HepG2 (cell line): Measurements from ENCODE around the gene CS. TPM values are rescaled to one million over a fixed set of nuclear protein-coding genes. Genes with fewer than 3 reads are reported as not detected.

Source experiments
- DMAP1 ChIP-seq: IDR thresholded peaks from 2 replicates; pipeline ENCODE4 v1.6.1; 2016
- EHMT2 ChIP-seq: fragments of 200-600 bp; sonication (generic); IDR thresholded peaks from 2 replicates; pipeline ENCODE4 v1.7.0; 2017; ENCODE audit warnings: antibody characterized with exemption, low read depth, low read length, borderline replicate concordance
- FOXK1 ChIP-seq: sonication (generic); formaldehyde crosslinking; IDR thresholded peaks from 2 replicates; pipeline ENCODE4 v1.4.0; 2020; ENCODE audit warnings: low read depth, missing genetic modification reagents, borderline replicate concordance
- GATAD2A ChIP-seq: IDR thresholded peaks from 2 replicates; pipeline ENCODE4 v1.6.1; 2016
- GPN1 ChIP-seq: sonication (generic); formaldehyde crosslinking; IDR thresholded peaks from 2 replicates; pipeline ENCODE4 v1.5.1; 2020; ENCODE audit warnings: missing genetic modification reagents, borderline replicate concordance
- HNF1B ChIP-seq: sonication (generic); formaldehyde crosslinking; IDR thresholded peaks from 2 replicates; pipeline ENCODE4 v1.5.1; 2020; ENCODE audit warnings: mild to moderate bottlenecking, moderate library complexity, missing genetic modification reagents
- HNF4A ChIP-seq: sonication (generic); formaldehyde crosslinking; IDR thresholded peaks from 2 replicates; pipeline ENCODE4 v1.4.0; 2020; ENCODE audit warnings: missing genetic modification reagents
- HNRNPH1 ChIP-seq: fragments of 200-400 bp; formaldehyde crosslinking; optimal IDR thresholded peaks from 2 replicates; pipeline ENCODE3; 2017; ENCODE audit warnings: mild to moderate bottlenecking, low read depth, low read length
- MBD4 ChIP-seq: IDR thresholded peaks from 2 replicates; pipeline ENCODE4 v1.6.1; 2012; ENCODE audit warnings: low read length, inconsistent platforms, borderline replicate concordance
- MBNL3 ChIP-seq: fragments of 250-450 bp; sonication (Bioruptor Pico); conservative IDR thresholded peaks from 2 replicates; pipeline ENCODE4 v1.8.0; 2022; ENCODE audit warnings: mild to moderate bottlenecking, inconsistent platforms
- NCOR1 ChIP-seq: fragments of 200-600 bp; sonication (generic); IDR thresholded peaks from 2 replicates; pipeline ENCODE4 v1.7.0; 2017; ENCODE audit warnings: antibody characterized with exemption, low read length, borderline replicate concordance
- NPAS2 ChIP-seq: sonication (generic); formaldehyde crosslinking; IDR thresholded peaks from 2 replicates; pipeline ENCODE4 v1.8.0; 2022; ENCODE audit warnings: mild to moderate bottlenecking, missing genetic modification reagents, borderline replicate concordance
- RBM22 ChIP-seq: fragments of 200-400 bp; formaldehyde crosslinking; optimal IDR thresholded peaks from 2 replicates; pipeline ENCODE3; 2017; ENCODE audit warnings: mild to moderate bottlenecking, low read length, moderate library complexity
- SMARCC2 ChIP-seq: fragments of 450-650 bp; IDR thresholded peaks from 2 replicates; pipeline ENCODE4 v1.6.1; 2017; ENCODE audit warnings: antibody characterized with exemption, mild to moderate bottlenecking
- SP4 ChIP-seq: sonication (generic); formaldehyde crosslinking; IDR thresholded peaks from 2 replicates; pipeline ENCODE4 v1.8.1; 2023; ENCODE audit warnings: mild to moderate bottlenecking, missing genetic modification reagents
- SRSF9 ChIP-seq: fragments of 200-400 bp; formaldehyde crosslinking; IDR thresholded peaks from 2 replicates; pipeline ENCODE4 v1.6.1; 2018; ENCODE audit warnings: borderline replicate concordance, mild to moderate bottlenecking, low read depth, low read length; ENCODE audit not compliant: insufficient read depth, poor library complexity, severe bottlenecking
- STAG1 ChIP-seq: sonication (generic); formaldehyde crosslinking; IDR thresholded peaks from 2 replicates; pipeline ENCODE4 v1.4.0; 2020; ENCODE audit warnings: missing genetic modification reagents
- TBX3 ChIP-seq: fragments of 450-650 bp; IDR thresholded peaks from 2 replicates; pipeline ENCODE4 v1.6.1; 2017; ENCODE audit warnings: antibody characterized with exemption, mild to moderate bottlenecking, inconsistent platforms, borderline replicate concordance
- TCF7 ChIP-seq: sonication (generic); IDR thresholded peaks from 2 replicates; pipeline ENCODE4 v1.6.1; 2016; ENCODE audit warnings: antibody characterized with exemption, low read depth
- THYN1 ChIP-seq: sonication (generic); formaldehyde crosslinking; IDR thresholded peaks from 2 replicates; pipeline ENCODE4 v1.8.1; 2023; ENCODE audit warnings: low read depth, mild to moderate bottlenecking, moderate library complexity, missing genetic modification reagents, borderline replicate concordance
- ZNF230 ChIP-seq: sonication (generic); formaldehyde crosslinking; IDR thresholded peaks from 2 replicates; pipeline ENCODE4 v1.4.0; 2020; ENCODE audit warnings: mild to moderate bottlenecking, missing genetic modification reagents
- ZNF331 ChIP-seq: sonication (generic); formaldehyde crosslinking; IDR thresholded peaks from 2 replicates; pipeline ENCODE4 v1.4.0; 2020; ENCODE audit warnings: missing genetic modification reagents
- ZNF564 ChIP-seq: sonication (generic); formaldehyde crosslinking; IDR thresholded peaks from 2 replicates; pipeline ENCODE4 v1.8.1; 2023; ENCODE audit warnings: mild to moderate bottlenecking, missing genetic modification reagents
- ZNF605 ChIP-seq: sonication (generic); formaldehyde crosslinking; IDR thresholded peaks from 2 replicates; pipeline ENCODE4 v1.8.0; 2022; ENCODE audit warnings: mild to moderate bottlenecking, missing genetic modification reagents
- ZNF7 ChIP-seq: IDR thresholded peaks from 2 replicates; pipeline ENCODE4 v1.6.1; 2016; ENCODE audit warnings: missing biosample characterization, missing genetic modification reagents
- ZNF724P ChIP-seq: sonication (generic); formaldehyde crosslinking; IDR thresholded peaks from 2 replicates; pipeline ENCODE4 v1.8.0; 2022; ENCODE audit warnings: missing genetic modification reagents, borderline replicate concordance
- ZNF788 ChIP-seq: sonication (generic); formaldehyde crosslinking; IDR thresholded peaks from 2 replicates; pipeline ENCODE4 v1.5.0; 2020; ENCODE audit warnings: mild to moderate bottlenecking, missing genetic modification reagents, borderline replicate concordance
- polyA plus RNA-seq, 8 experiments: library from polyadenylated mRNA; depleted of rRNA in 3 of 8; stranded (reverse) in 7 of 8; unstranded in 1 of 8; fragments of >200 nt; fragmentation: Illumina TruSeq in 4 of 8; extraction: Trizol in 4 of 8; gene quantifications; 2 replicates each; pipeline versions ENCODE4 v1.2.1 to v1.2.3, GENCODE V29; 2011 to 2016; ENCODE audit warnings: low read depth in 4 of 8, missing spikeins in 1 of 8, mixed read lengths in 1 of 8; ENCODE audit not compliant: insufficient read depth in 1 of 8
- total RNA-seq, 5 experiments: library from RNA; depleted of rRNA; stranded (reverse); fragments of >200 nt; fragmentation: Illumina TruSeq; extraction: Trizol; gene quantifications; 2 replicates each; pipeline ENCODE4 v1.2.3, GENCODE V29; 2016; ENCODE audit warnings: low read depth in 1 of 5
- TF ChIP-seq, protein P1 (sequence below): sonication (generic); formaldehyde crosslinking; IDR thresholded peaks from 2 replicates; pipeline ENCODE4 v1.8.0; 2022; ENCODE audit warnings: mild to moderate bottlenecking, missing genetic modification reagents, borderline replicate concordance
- TF ChIP-seq, protein P2 (sequence below): sonication (generic); formaldehyde crosslinking; IDR thresholded peaks from 2 replicates; pipeline ENCODE4 v1.4.0; 2020; ENCODE audit warnings: mild to moderate bottlenecking, missing genetic modification reagents

CS gene
- total and polyA plus RNA-seq, 2 of the 13 experiments (the other 11 are each of a cell fraction or from before 2014, with no cell fraction given), result 173 to 175 TPM

DNA sequence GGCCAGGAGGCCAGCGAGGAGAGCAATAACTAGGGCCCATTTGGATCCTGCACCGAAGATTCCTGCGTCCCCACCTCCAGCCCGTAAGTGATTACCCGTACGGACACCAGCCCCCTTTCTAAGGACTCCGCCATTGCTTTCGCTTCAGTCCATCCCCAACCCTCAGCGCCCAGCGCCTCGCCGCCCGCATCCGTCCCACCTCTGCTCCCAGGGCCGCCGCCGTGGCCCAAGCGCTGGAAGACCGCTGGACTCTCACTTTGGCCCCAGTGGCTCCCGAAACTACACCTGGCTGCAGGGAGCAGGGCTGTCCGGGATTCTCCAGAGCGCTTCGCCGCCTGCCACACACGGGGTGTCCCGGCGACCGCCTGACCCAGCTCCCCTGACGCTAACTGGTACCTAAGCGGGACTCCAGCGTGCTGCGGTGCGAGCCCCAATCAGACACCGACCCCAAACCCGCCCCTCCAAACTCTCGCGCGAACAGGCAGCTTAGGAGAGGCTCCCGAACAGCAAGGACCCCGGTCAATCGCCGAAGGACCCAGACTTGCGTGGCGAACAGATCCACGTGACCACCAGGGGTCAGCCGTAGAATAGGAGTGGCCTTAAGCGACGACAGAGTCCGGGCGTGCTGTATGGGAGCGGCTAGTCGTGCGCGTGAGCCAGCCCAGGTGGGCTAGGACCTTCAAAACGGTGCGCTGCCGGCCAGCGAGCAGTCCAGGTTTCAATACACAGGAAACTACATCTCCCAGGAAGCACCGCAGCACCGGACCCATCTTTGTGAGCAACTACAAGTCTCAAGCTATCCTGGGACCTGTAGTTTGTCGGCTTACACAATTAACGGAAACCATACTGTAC is 15.7 kb upstream of the CS start, which contains the start of gene CNPY2 (continued):
- no peak for TF ChIP-seq TCF7
- TF ChIP-seq DMAP1, result peak; percentile 76
- peak; percentile 22; the same call in 1 of the 2 replicates for TF ChIP-seq TBX3
- peak; percentile 66; the same call in 1 of the 2 replicates for TF ChIP-seq SP4 (CRISPR knock-in tag)
- TF ChIP-seq HNRNPH1, result no peak
- TF ChIP-seq NCOR1, result no peak
- no peak for TF ChIP-seq ZNF564 (CRISPR knock-in tag)
- TF ChIP-seq SRSF9, result no peak
- peak; percentile 95 for TF ChIP-seq ZNF788 (CRISPR knock-in tag)
- TF ChIP-seq ZNF605 (CRISPR knock-in tag), result peak; percentile 81; the same call in 1 of the 2 replicates
- TF ChIP-seq NPAS2 (CRISPR knock-in tag), result no peak
- TF ChIP-seq, protein P1, sequence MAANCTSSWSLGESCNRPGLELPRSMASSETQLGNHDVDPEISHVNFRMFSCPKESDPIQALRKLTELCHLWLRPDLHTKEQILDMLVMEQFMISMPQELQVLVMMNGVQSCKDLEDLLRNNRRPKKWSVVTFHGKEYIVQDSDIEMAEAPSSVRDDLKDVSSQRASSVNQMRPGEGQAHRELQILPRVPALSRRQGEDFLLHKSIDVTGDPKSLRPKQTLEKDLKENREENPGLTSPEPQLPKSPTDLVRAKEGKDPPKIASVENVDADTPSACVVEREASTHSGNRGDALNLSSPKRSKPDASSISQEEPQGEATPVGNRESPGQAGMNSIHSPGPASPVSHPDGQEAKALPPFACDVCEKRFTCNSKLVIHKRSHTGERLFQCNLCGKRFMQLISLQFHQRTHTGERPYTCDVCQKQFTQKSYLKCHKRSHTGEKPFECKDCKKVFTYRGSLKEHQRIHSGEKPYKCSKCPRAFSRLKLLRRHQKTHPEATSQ (CRISPR knock-in tag), result peak; percentile 85; the same call in 1 of the 2 replicates
- no peak for TF ChIP-seq EHMT2
- no peak for TF ChIP-seq ZNF230 (CRISPR knock-in tag)
- TF ChIP-seq, protein P2, sequence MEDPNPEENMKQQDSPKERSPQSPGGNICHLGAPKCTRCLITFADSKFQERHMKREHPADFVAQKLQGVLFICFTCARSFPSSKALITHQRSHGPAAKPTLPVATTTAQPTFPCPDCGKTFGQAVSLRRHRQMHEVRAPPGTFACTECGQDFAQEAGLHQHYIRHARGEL (CRISPR knock-in tag), result peak; percentile 57; the same call in 1 of the 2 replicates
- TF ChIP-seq GATAD2A (CRISPR knock-in tag), result no peak
- peak; percentile 52; the same call in 1 of the 2 replicates for TF ChIP-seq HNF4A (CRISPR knock-in tag)
- TF ChIP-seq STAG1, result peak; percentile 96
- TF ChIP-seq ZNF331, result peak; percentile 40
- TF ChIP-seq FOXK1, result 0 out of 2 replicates have a peak, but pooled peaks have one; percentile 16
- no peak for TF ChIP-seq RBM22
- TF ChIP-seq MBD4, result no peak
- TF ChIP-seq SMARCC2, result no peak
- TF ChIP-seq ZNF724P, result peak; percentile 57; the same call in 1 of the 2 replicates
- peak; percentile 90; the same call in 1 of the 2 replicates for TF ChIP-seq HNF1B (CRISPR knock-in tag)
- TF ChIP-seq THYN1 (CRISPR knock-in tag), result no peak
- no peak for TF ChIP-seq ZNF7 (CRISPR knock-in tag)
- no peak for TF ChIP-seq MBNL3 (CRISPR knock-in tag)
- TF ChIP-seq GPN1 (CRISPR knock-in tag), result no peak
